Stimulated activated CD4-positive, alpha-beta T cell treated with anti-CD3 and anti-CD28 coated beads, Interleukin-1b, Interleukin-23, amount 100 ng/mL, for 24 hours (primary cell): ENCODE results near the gene TMEM101.
"Not testable (repeated sequence)": the region's sequence is repeated elsewhere in the genome, so short reads cannot be mapped to it uniquely, and the experiment has no call there.

Experiments
- DNase-seq, 4 experiments: peaks; one replicate each; pipeline ENCODE4 v3.0.0-alpha.2; 2020; ENCODE audit warnings: low read depth in 4 of 4, low spot score in 1 of 4

The TMEM101 gene

GRCh38 chr17:44000871-44001460 lies 13.8 kb downstream of the TMEM101 start:
- no peak for DNase-seq

- no peak for DNase-seq
Observed at GRCh38 chr17:44000141-44000860, 14.5 kb downstream of the TMEM101 start.

- DNase-seq = no peak
Observed at GRCh38 chr17:43999024-43999423, 15.7 kb downstream of the TMEM101 start.

GRCh38 chr17:43998552-43998951 lies 16.2 kb downstream of the TMEM101 start:
- no peak for DNase-seq

GRCh38 chr17:43997180-43997579 lies 17.6 kb downstream of the TMEM101 start:
- not testable (repeated sequence) for DNase-seq

- no peak for DNase-seq
Observed at GRCh38 chr17:43995150-43995471, 19.7 kb downstream of the TMEM101 start.

- peak; percentile 38 to 63 (median 54) for DNase-seq
Observed at GRCh38 chr17:43994272-43995149, 20.3 kb downstream of the TMEM101 start.

GRCh38 chr17:43992641-43993040 lies 22.1 kb downstream of the TMEM101 start:
- DNase-seq = no peak

GRCh38 chr17:43988301-43988700 lies 26.5 kb downstream of the TMEM101 start:
- DNase-seq = no peak

- DNase-seq = no peak
Observed at GRCh38 chr17:43987131-43988021, 27.4 kb downstream of the TMEM101 start.

- no peak for DNase-seq
Observed at GRCh38 chr17:43986225-43986981, 28.4 kb downstream of the TMEM101 start.

- DNase-seq = no peak
Observed at GRCh38 chr17:43984521-43984920, 30.2 kb downstream of the TMEM101 start.

GRCh38 chr17:43983515-43984411 lies 31.0 kb downstream of the TMEM101 start:
- no peak for DNase-seq

- no peak for DNase-seq
Observed at GRCh38 chr17:43983196-43983514, 31.6 kb downstream of the TMEM101 start.

GRCh38 chr17:43982171-43982570 lies 32.6 kb downstream of the TMEM101 start:
- no peak for DNase-seq

- no peak for DNase-seq
Observed at GRCh38 chr17:43979671-43980070, 35.1 kb downstream of the TMEM101 start.

GRCh38 chr17:43979011-43979410 lies 35.8 kb downstream of the TMEM101 start:
- no peak for DNase-seq

GRCh38 chr17:43978078-43978477 lies 36.7 kb downstream of the TMEM101 start:
- no peak for DNase-seq
